T-helper 1 cell treated with Interleukin-12 subunit alpha and Interleukin-12 subunit beta and Interleukin-4 antibody, amounts not matched to agents 30 μg/mL and 1 μg/mL, for 36 hours (primary cell): ENCODE measurements around the gene TLE4.
"Not testable (repeated sequence)": the region's sequence is repeated elsewhere in the genome, so short reads cannot be mapped to it uniquely, and the experiment has no call there.

Experiments used
- H3K27ac Mint-ChIP-seq: one replicate; pipeline ENCODE4 v1.8.0; 2021; ENCODE audit warnings: mild to moderate bottlenecking, mixed read lengths
- H3K27me3 Mint-ChIP-seq: one replicate; pipeline ENCODE4 v1.8.0; 2021; ENCODE audit warnings: low read depth, mixed read lengths
- H3K36me3 Mint-ChIP-seq: one replicate; pipeline ENCODE4 v1.8.0; 2021; ENCODE audit warnings: low read depth, mixed read lengths
- H3K4me1 Mint-ChIP-seq: one replicate; pipeline ENCODE4 v1.8.0; 2021; ENCODE audit warnings: low read depth, mixed read lengths
- H3K4me3 Mint-ChIP-seq: one replicate; pipeline ENCODE4 v1.8.0; 2021; ENCODE audit warnings: mild to moderate bottlenecking, moderate library complexity, mixed read lengths
- H3K9me3 Mint-ChIP-seq: one replicate; pipeline ENCODE4 v1.8.0; 2021; ENCODE audit warnings: mixed read lengths

Gene TLE4

DNA sequence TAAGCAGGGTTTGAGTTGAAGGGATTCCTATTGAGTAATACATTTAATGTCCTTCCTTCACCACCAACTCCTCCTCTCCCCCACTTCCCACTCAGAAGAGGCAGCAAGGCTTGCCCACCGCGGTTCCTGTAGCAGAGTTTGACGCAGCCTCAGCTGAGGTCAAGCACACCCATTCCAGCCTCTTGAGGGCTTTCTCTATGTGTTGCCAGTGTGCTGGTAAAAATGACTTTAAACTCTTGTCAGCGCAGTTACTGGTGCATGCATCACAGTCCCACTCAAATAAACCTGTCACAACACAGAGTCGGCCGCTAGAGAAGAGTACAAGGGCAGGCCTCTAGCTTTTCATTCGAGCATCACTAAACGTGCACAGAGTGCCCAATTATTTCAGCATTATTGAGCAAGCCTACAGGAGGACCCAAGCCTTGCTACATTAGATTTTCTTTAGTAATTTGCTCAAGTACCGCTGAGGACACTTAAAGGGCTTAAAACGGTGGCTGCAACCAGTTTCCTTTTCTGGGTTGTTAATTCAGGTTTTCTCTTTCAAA is 79.6 kb downstream of the TLE4 start:
- Mint-ChIP-seq H3K4me3 (no peak overlapping the region), H3K36me3 (peaks cover 10% of the 10 kb centered on the region), H3K27me3 (no peaks in the 10 kb centered on the region), H3K9me3 (no peaks in the 10 kb centered on the region), H3K27ac (no peak overlapping the region), H3K4me1 (no peaks in the 10 kb centered on the region)

DNA sequence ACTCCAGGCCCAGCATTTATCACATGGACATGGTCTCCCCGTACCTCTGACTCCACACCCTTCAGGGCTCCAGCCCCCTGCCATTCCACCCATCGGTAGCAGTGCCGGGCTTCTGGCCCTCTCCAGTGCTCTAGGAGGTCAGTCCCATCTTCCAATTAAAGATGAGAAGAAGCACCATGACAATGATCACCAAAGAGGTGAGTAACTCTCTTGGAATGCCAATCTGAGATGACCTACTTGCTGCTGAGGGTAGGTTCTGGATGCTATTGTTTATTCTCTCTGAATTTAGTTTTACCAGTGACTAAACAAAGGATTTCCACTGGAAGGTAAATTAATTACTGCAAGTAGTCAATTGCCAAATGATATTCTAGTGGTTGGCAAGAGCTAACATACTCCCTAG is 80.8 kb downstream of the TLE4 start:
- H3K4me1 Mint-ChIP-seq: no peaks in the 10 kb centered on the region
- no peaks in the 10 kb centered on the region for H3K9me3 Mint-ChIP-seq
- H3K27me3 Mint-ChIP-seq: no peaks in the 10 kb centered on the region
- H3K36me3 Mint-ChIP-seq: peaks cover 13% of the 10 kb centered on the region
- H3K4me3 Mint-ChIP-seq: no peak overlapping the region
- no peak overlapping the region for H3K27ac Mint-ChIP-seq

DNA sequence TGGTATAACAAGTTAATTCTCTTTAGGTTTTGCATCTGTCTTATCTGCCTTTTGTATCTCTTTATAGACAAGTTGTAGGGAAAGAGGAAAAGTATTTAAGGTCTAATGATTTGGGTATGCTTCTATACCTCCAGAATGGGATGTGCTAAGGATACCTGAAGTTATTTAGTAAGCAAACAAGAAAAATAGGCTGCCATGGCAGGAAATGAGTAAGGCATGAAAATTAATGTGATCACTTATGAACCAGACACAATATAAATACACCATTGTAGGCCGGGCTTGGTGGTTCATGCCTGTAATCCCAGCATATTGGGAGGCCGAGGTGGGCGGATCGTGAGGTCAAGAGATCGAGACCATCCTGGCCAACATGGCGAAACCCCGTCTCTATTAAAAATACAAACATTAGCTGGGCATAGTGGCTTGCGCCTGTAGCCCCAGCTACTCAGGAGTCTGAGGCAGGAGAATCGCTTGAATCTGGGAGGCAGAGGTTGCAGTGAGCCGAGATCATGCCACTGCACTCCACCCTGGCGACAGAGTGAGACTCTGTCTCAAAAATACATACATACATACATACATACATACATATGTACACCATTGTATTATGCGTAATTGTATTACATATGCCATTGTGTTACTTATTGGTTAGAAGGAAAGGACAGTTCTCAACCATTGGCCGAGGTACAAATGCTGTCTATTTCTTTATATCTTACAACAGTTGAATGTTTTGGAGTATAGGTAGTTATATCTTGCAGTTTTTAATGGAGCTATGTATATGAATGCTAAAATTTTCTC is 83.0 kb downstream of the TLE4 start:
- peaks cover 13% of the 10 kb centered on the region for H3K36me3 Mint-ChIP-seq
- H3K4me1 Mint-ChIP-seq, H3K9me3 Mint-ChIP-seq: not testable (repeated sequence)

DNA sequence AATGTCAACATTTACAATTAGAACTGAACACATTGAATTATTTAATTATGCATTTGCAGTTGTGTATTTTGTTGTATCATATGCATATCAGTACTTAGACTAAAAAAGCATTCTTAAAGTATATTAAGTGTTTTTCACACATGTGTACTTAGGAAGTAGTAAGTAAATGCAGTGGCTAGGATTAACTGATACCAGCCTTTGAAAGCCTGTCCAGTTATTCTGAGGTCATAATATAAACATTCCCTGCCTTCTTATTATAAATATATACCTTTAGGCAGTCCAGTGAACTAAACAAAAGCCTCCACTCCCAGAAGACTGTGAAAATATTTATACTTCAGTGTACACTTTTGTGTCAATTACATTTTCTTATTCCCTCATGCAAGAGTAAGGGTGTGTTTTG is 83.8 kb downstream of the TLE4 start:
- Mint-ChIP-seq H3K4me3 (no peak overlapping the region), H3K36me3 (peaks cover 13% of the 10 kb centered on the region), H3K27ac (no peak overlapping the region), H3K9me3 (no peaks in the 10 kb centered on the region), H3K4me1 (no peaks in the 10 kb centered on the region), H3K27me3 (no peaks in the 10 kb centered on the region)

More for the DNA sequence above, 83.0 kb downstream of the TLE4 start:
- H3K27me3 Mint-ChIP-seq, H3K27ac Mint-ChIP-seq, H3K4me3 Mint-ChIP-seq: not testable (repeated sequence)

DNA sequence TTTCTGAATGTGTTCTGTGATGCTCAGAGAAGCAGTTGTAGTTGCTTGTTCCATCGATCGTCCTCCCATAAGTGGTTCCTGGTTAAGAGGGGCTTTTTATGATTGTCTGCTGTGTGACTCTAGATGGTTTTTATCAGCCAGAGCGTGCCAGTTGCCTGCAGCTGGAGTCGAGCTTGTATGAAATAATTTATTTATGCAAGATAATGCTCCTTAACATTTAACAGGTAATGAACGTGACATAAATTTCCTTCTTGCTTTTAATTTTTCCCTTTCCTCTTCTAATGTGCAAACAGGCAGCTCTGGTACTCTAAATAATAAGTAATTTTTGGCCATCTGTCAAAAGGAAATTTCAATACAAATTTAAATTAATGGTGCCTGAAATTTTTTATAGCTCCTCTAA is 84.4 kb downstream of the TLE4 start:
- H3K36me3 Mint-ChIP-seq: peaks cover 13% of the 10 kb centered on the region
- H3K4me1 Mint-ChIP-seq: no peaks in the 10 kb centered on the region
- H3K4me3 Mint-ChIP-seq: no peak overlapping the region
- H3K27ac Mint-ChIP-seq: no peak overlapping the region
- H3K9me3 Mint-ChIP-seq: no peaks in the 10 kb centered on the region
- no peaks in the 10 kb centered on the region for H3K27me3 Mint-ChIP-seq

DNA sequence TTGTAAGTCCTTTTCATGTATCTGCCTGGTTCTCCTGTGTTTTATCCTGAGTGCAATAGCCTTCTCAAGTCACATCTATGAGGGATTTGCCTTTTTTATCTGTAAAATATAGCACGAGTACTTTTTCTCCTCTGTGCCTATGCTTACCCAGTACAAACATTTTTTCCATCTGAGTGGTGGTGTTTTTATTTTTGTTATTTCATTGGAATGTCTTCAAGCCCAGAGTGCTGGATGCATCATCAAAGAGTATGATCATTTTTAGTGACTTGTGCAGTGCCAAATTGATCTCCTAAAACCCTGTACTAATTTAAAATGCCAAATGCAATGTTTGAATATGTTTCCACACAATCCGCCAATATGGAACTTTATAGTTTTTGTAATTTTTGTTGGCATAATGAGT is 86.1 kb downstream of the TLE4 start:
- Mint-ChIP-seq H3K27me3 (no peaks in the 10 kb centered on the region), H3K36me3 (peaks cover 15% of the 10 kb centered on the region), H3K9me3 (no peaks in the 10 kb centered on the region), H3K4me1 (peaks cover 10% of the 10 kb centered on the region), H3K4me3 (no peak overlapping the region), H3K27ac (no peak overlapping the region)

DNA sequence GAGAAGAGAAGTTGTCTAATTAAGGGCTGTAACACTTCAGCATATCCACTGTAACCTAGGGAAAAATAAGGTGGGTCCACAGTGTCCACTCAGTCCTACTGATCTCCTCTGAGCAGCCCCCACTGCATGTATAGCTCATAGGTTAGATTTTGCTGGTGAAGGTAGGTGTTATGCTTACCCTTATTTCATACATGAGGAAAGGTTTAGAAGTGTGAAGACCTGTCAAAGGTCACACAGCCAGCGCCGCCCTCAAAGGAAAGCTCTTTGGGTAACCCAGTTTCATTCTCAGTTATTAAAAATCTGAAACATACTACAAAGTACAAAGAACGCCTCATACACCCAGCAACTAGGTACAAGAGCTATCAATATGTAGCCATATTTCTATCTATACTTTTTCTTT is 87.2 kb downstream of the TLE4 start:
- Mint-ChIP-seq H3K9me3 (no peaks in the 10 kb centered on the region), H3K36me3 (peaks cover 12% of the 10 kb centered on the region), H3K27ac (no peak overlapping the region), H3K4me1 (peaks cover 12% of the 10 kb centered on the region), H3K4me3 (no peak overlapping the region), H3K27me3 (no peaks in the 10 kb centered on the region)

DNA sequence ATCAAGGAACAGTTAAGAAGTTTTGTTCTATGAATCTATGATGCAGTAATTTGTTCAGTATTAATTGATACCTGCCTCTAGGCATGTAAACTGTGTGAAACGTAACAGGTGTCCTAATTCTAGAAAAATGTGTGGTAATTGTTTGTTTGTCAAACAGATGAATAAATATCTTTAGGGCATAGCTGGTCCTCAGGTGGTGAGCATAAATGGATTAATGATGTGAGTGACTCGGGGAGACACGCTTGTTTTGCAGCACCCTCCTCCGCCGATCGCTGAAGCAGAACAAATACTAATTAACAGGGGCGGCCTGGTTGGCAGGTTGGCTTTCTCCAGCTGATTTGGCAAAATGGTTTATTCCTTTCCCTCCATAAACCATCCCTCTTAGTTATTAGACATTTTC is 88.8 kb downstream of the TLE4 start:
- Mint-ChIP-seq H3K27ac (no peak overlapping the region), H3K4me3 (no peak overlapping the region), H3K27me3 (no peaks in the 10 kb centered on the region), H3K4me1 (peaks cover 12% of the 10 kb centered on the region), H3K36me3 (peaks cover 9% of the 10 kb centered on the region), H3K9me3 (no peaks in the 10 kb centered on the region)

DNA sequence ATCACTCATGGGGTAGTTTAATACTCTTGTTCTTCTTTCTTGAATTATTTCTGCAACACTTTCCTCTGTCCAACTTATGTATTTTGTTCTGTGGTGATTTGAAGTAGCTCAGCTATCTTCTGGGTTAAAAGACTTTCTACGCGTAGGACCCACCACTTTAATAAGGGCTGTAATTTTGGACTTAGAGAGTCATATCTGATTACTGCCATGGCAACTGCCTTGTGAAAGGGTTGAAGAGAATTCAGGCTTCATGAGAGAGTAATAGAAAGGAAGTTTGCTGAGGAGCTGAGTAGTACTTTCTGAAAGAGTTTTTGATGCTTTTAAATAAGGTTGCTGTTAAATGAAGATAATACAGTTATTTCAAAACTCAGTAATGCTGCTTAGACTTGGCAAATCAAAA is 89.5 kb downstream of the TLE4 start:
- Mint-ChIP-seq H3K27ac (no peak overlapping the region), H3K9me3 (no peaks in the 10 kb centered on the region), H3K4me3 (no peak overlapping the region), H3K27me3 (no peaks in the 10 kb centered on the region), H3K4me1 (peaks cover 12% of the 10 kb centered on the region), H3K36me3 (peaks cover 4% of the 10 kb centered on the region)

DNA sequence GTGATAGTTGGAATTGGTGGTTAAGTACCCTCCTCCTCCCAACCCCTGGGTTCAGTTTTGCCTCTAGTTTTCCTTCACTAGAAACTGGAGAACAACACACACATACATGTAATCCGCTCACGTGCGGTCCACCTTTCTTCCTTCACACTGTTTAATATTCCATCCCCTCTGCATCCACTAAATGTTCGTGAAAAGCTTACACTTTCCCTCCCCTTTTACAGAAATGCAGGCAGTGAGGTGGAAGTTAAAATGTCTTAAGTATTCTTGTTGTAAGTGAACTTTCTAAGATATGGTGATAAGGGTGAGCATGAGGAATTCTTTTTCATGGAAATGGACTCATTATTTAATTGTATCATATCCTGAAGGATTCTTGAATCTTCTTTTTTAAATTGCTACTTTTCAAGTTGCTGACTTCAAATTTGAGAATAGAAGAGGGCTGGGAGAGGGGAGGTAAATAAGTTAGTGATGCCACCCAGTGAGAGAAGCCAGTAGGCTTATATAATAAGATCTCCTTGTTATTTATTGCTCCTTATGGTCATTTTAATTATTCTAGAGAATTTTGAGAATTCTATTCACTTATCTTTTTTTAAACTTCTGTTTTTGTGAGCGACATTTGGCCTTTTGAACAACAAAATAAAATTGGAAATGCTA is 90.2 kb downstream of the TLE4 start:
- Mint-ChIP-seq H3K27ac (no peak overlapping the region), H3K4me3 (no peak overlapping the region), H3K36me3 (peaks cover 4% of the 10 kb centered on the region), H3K27me3 (no peaks in the 10 kb centered on the region), H3K4me1 (peaks cover 12% of the 10 kb centered on the region), H3K9me3 (no peaks in the 10 kb centered on the region)

DNA sequence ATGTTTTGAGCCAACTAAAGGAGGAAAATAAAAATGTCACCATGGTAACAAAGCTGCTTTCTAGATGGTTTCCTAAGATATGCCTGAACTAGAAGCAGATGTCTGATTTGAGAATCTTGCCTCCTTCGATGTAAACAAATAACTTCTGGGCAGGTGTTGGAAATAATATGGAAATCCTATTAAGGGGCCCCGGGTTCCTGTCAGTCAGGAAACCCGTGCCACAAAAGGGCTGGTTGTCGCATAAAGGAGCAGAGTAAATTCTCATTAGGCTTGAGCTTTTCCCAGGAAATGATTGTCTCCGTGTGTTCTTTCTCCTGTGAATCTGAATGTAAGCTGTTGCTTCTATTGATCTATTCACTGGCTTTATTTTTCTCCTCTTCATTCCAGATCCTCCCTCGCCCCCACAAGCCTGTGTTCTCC is 90.8 kb downstream of the TLE4 start:
- Mint-ChIP-seq H3K27ac (no peak overlapping the region), H3K4me3 (no peak overlapping the region), H3K27me3 (no peaks in the 10 kb centered on the region), H3K9me3 (no peaks in the 10 kb centered on the region), H3K36me3 (peaks cover 2% of the 10 kb centered on the region), H3K4me1 (peaks cover 12% of the 10 kb centered on the region)

DNA sequence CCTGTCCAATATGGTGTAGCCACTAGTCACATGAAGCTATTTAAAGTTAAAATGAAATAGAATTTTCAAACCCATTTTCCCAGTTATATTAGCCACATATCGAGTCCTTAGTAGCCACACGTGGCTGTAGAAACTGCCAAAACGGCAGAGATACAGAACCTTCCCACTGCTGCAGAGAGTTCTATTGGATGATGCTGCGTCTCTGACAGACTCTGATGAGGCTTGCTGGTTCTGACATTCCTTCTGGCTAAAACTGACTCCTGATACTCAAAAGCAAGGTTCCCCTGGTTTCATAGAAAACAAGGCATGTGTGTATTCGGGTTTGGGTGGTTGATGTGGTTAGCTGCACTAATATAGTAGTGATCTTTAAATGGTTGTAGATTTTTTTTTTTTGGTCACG is 91.5 kb downstream of the TLE4 start:
- H3K36me3 Mint-ChIP-seq: peaks cover 2% of the 10 kb centered on the region
- H3K4me3 Mint-ChIP-seq: no peak overlapping the region
- no peaks in the 10 kb centered on the region for H3K27me3 Mint-ChIP-seq
- no peak overlapping the region for H3K27ac Mint-ChIP-seq
- no peaks in the 10 kb centered on the region for H3K9me3 Mint-ChIP-seq
- H3K4me1 Mint-ChIP-seq: peaks cover 12% of the 10 kb centered on the region

DNA sequence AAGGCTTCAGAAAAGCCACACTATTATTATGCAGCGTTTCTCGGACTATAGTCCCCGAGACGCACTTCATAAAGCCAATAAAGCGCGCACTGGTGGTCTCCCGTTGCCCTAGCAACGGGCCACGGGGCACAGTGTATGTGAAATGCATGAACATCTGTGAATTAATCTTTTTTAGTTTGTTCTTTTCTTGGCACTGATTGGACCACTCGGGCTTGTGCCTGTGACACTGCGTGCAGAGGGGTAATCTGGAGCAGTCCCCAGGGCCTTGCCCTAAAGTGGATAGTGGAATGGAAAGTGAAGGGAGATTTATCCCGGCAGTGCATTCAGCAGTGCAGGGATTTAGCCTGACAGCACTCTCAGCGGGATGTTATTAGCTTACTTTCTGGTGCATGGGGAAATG is 92.1 kb downstream of the TLE4 start:
- Mint-ChIP-seq H3K27ac (no peak overlapping the region), H3K4me3 (no peak overlapping the region), H3K36me3 (peaks cover 2% of the 10 kb centered on the region), H3K27me3 (no peaks in the 10 kb centered on the region), H3K9me3 (no peaks in the 10 kb centered on the region), H3K4me1 (peaks cover 12% of the 10 kb centered on the region)

DNA sequence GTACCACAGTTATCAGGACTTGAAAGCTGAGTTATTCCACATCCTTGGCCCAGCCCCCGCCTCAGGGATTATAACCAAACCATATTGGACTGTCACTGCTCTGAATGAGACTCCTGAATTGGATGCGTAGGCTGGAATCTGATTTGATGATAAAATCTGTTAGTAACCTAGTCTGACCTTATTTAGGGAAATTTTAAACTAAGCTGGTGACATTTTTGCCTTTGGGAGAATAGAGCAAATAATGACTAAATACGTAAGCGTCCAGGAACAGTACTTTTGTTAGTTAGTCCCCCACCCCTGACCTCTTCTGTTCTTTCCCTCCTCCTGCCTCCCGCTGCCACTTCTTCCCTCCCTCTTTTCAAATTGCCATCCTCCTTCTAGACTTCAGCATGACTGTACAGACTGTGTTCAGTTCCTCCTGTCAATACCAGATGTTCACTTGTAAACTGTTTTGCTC is 92.6 kb downstream of the TLE4 start:
- Mint-ChIP-seq H3K27ac (no peak overlapping the region), H3K27me3 (no peaks in the 10 kb centered on the region), H3K36me3 (peaks cover 5% of the 10 kb centered on the region), H3K4me1 (peaks cover 12% of the 10 kb centered on the region), H3K9me3 (no peaks in the 10 kb centered on the region), H3K4me3 (no peak overlapping the region)

DNA sequence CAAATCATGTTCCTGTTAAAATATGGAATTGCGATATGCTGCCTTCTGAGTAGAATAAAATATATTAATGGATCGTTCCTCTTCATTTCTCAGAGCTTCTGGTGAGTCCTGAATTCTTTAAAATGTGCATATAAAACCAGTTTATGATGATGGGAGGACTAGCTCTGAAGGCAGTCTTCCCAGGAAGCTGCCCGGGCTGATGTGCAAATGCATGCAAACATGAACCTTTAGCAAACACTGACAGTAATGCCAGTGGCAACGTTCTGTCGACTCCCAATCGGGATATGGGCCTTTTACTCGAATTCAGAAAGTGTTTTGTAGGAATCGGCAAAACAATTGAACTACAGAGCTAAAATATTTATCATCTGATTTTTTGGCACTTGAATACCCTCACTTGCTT is 93.6 kb downstream of the TLE4 start:
- Mint-ChIP-seq H3K4me3 (no peak overlapping the region), H3K4me1 (peaks cover 12% of the 10 kb centered on the region), H3K27me3 (no peaks in the 10 kb centered on the region), H3K36me3 (peaks cover 5% of the 10 kb centered on the region), H3K9me3 (no peaks in the 10 kb centered on the region), H3K27ac (no peak overlapping the region)
